Loucy (cell line): ENCODE results near the gene MOG.
A peak's percentile ranks its signal among the peaks of the same experiment; 100 is the strongest.

Experiments
- H2AFZ ChIP-seq: fragments of 200-600 bp; sonication (generic); 2 replicates; pipeline ENCODE4 v1.6.0; 2016; ENCODE audit warnings: antibody characterized with exemption, mild to moderate bottlenecking, low read length, moderate library complexity
- H3F3A ChIP-seq: fragments of 200-600 bp; 2 replicates; pipeline ENCODE4 v1.6.0; 2016; ENCODE audit warnings: antibody characterized with exemption, low read depth, mild to moderate bottlenecking
- H3K27me3 ChIP-seq: fragments of 200-600 bp; sonication (generic); 2 replicates; pipeline ENCODE4 v1.6.1; 2014; ENCODE audit warnings: low read length, mild to moderate bottlenecking; ENCODE audit not compliant: insufficient read depth, poor library complexity, severe bottlenecking
- H3K36me3 ChIP-seq: fragments of 200-600 bp; sonication (generic); 2 replicates; pipeline ENCODE4 v1.6.1; 2016; ENCODE audit warnings: low read length; ENCODE audit not compliant: insufficient read depth
- H3K4me1 ChIP-seq: fragments of 200-600 bp; sonication (generic); 2 replicates; pipeline ENCODE4 v1.5.1; 2014; ENCODE audit warnings: low read length, mild to moderate bottlenecking; ENCODE audit not compliant: insufficient read depth, poor library complexity, severe bottlenecking
- H3K4me2 ChIP-seq: fragments of 200-600 bp; sonication (generic); 2 replicates; pipeline ENCODE4 v1.6.0; 2014; ENCODE audit warnings: antibody characterized with exemption, low read length, low read depth, mild to moderate bottlenecking; ENCODE audit not compliant: poor library complexity, severe bottlenecking
- H3K4me3 ChIP-seq: fragments of 200-600 bp; sonication (generic); 2 replicates; pipeline ENCODE4 v1.5.1; 2014; ENCODE audit warnings: low read length, mild to moderate bottlenecking, mixed read lengths; ENCODE audit not compliant: poor library complexity, severe bottlenecking
- H3K79me2 ChIP-seq: fragments of 200-600 bp; sonication (generic); 2 replicates; pipeline ENCODE4 v1.6.1; 2014; ENCODE audit warnings: low read length; ENCODE audit not compliant: insufficient read depth
- H3K9ac ChIP-seq: fragments of 200-600 bp; sonication (generic); 2 replicates; pipeline ENCODE4 v1.6.0; 2014; ENCODE audit warnings: mild to moderate bottlenecking, low read depth, low read length, moderate library complexity; ENCODE audit not compliant: poor library complexity, severe bottlenecking
- H3K9me2 ChIP-seq: fragments of 200-600 bp; sonication (generic); replicated peaks from 2 replicates; pipeline ENCODE4 v1.6.1; 2016; ENCODE audit warnings: low read depth, low read length, mixed read lengths
- H3K9me3 ChIP-seq: fragments of 200-600 bp; sonication (generic); 2 replicates; pipeline ENCODE4 v1.6.1; 2014; ENCODE audit warnings: mild to moderate bottlenecking, antibody characterized with exemption, low read length, low read depth; ENCODE audit not compliant: insufficient read depth
- H4K20me1 ChIP-seq: fragments of 200-600 bp; sonication (generic); 2 replicates; pipeline ENCODE4 v1.6.0; 2014; ENCODE audit warnings: antibody characterized with exemption, low read length, mild to moderate bottlenecking; ENCODE audit not compliant: insufficient read depth, poor library complexity, severe bottlenecking
- CTCF ChIP-seq: fragments of 200-600 bp; sonication (generic); conservative IDR thresholded peaks from 2 replicates; pipeline ENCODE4 v1.5.1; 2014; ENCODE audit warnings: mild to moderate bottlenecking, antibody characterized with exemption, low read length
- EZH2phosphoT487 ChIP-seq: fragments of 200-600 bp; IDR thresholded peaks from 2 replicates; pipeline ENCODE4 v1.6.1; 2018; ENCODE audit warnings: antibody characterized with exemption, mild to moderate bottlenecking, moderate library complexity, borderline replicate concordance

Gene MOG

GRCh38 chr6:29631860-29632731 is 24.8 kb upstream of the MOG start:
- H3F3A ChIP-seq, result no peaks in the 10 kb centered on the region
- peak overlapping the region; percentile 68 for H3K9ac ChIP-seq
- peak overlapping the region; percentile 80 for H3K4me2 ChIP-seq
- peak overlapping the region; percentile 81 for H3K4me3 ChIP-seq
- no peaks in the 10 kb centered on the region for H3K79me2 ChIP-seq
- peak overlapping the region; percentile 98 for H2AFZ ChIP-seq
- H4K20me1 ChIP-seq, result no peaks in the 10 kb centered on the region
- no peaks in the 10 kb centered on the region for H3K36me3 ChIP-seq
- H3K9me3 ChIP-seq, result no peaks in the 10 kb centered on the region
- H3K9me2 ChIP-seq, result no peaks in the 10 kb centered on the region
- H3K27me3 ChIP-seq, result no peaks in the 10 kb centered on the region
- TF ChIP-seq CTCF (no peak), EZH2phosphoT487 (no peak)
- H3K4me1 ChIP-seq, result peaks cover 25% of the 10 kb centered on the region

- Histone ChIP-seq H3K4me2 (peak within 1 kb of the TSS; percentile 80), H3K79me2 (no peaks in the 10 kb centered on the region), H4K20me1 (no peaks in the 10 kb centered on the region), H3K4me1 (peaks cover 25% of the 10 kb centered on the region), H3F3A (no peaks in the 10 kb centered on the region), H2AFZ (peak within 1 kb of the TSS; percentile 98), H3K4me3 (peak within 1 kb of the TSS; percentile 81), H3K27me3 (no peaks in the 10 kb centered on the region), H3K9me3 (no peaks in the 10 kb centered on the region), H3K9ac (peak within 1 kb of the TSS; percentile 68), H3K36me3 (no peaks in the 10 kb centered on the region), H3K9me2 (no peaks in the 10 kb centered on the region)
- no peak for TF ChIP-seq CTCF
- TF ChIP-seq EZH2phosphoT487, result no peak
Observed at GRCh38 chr6:29632789-29633533, 23.9 kb upstream of the MOG start, which contains the start of gene GABBR1. Gene GABBR1 (minus strand): TSS chr6:29633183. CDS start chr6:29632385, 798 bp downstream.

DNA sequence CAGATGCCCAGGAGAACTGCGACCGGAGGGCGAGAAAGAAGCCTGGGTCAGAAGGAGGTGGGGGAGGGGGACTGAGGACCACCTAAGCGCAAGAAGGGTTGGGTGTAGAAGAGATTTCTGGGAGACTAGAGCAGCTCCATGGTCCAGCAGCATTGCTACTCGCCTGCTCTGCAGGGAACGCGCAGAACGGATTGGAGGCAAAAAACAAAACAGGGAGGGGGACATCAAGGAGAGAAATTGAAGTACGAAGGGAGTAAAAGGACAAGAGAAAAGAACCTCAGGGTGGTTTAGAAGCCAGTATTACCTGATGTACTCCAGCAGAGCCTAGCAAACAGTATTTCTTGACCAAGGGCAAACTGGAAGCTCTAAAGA is 23.4 kb upstream of the MOG start:
- H2AFZ ChIP-seq, result peak overlapping the region; percentile 98
- H4K20me1 ChIP-seq, result no peaks in the 10 kb centered on the region

More for the DNA sequence above, 23.4 kb upstream of the MOG start:
- Histone ChIP-seq H3K4me1 (peaks cover 21% of the 10 kb centered on the region), H3K9me2 (no peaks in the 10 kb centered on the region), H3K4me3 (peak overlapping the region; percentile 81), H3K79me2 (no peaks in the 10 kb centered on the region), H3K4me2 (peak overlapping the region; percentile 80), H3K36me3 (no peaks in the 10 kb centered on the region), H3F3A (no peaks in the 10 kb centered on the region), H3K27me3 (no peaks in the 10 kb centered on the region), H3K9me3 (no peaks in the 10 kb centered on the region), H3K9ac (peak overlapping the region; percentile 68)
- TF ChIP-seq CTCF, result no peak
- no peak for TF ChIP-seq EZH2phosphoT487
